Measurements from ENCODE around the gene CDC42BPA. TPM values are rescaled to one million over a fixed set of nuclear protein-coding genes. Genes with fewer than 3 reads are reported as not detected.

Gene CDC42BPA
- total RNA-seq, 3 donors from 2014 or later = 39.8 to 54.7 (median 46.7) TPM

DNA sequence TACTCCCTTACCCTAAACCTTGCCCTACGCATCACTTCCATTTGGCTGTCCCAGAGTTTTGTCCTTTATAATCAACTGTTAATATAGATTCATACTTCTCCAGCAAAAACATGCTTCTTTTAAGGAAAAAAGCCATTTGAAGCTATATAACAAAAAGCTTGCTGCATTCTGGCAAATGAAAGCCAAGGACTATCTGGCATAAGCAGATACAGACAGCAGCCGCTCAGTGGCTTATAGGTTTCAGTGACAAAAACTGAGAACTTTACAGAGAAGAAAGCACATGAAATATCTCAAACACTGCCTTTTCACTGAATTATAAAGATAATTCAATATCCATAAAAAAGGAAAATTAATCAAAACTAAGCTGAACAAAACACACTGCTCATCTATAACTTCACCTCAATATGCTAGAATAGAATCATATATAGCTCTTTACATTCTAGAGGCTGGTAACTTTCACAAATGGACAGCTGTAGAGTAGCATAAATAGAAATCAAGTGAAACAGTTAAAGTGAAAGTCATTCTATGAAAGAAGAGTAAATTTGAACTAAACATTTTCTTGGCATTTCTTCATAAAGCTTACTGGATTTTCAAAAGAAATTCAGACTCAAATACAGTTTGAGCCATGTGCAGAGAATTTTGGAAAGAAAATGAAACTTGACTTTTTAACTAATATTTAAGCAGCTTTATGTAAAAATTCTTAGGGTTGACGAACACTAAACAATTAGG is 19.6 kb downstream of the CDC42BPA start:
- H3K27ac ChIP-seq = peak overlapping the region; percentile 22 to 33

GRCh38 chr1:227297073-227297793 is 21.1 kb downstream of the CDC42BPA start:
- Histone ChIP-seq H3K27ac (no peak overlapping the region), H3K36me3 (no peaks in the 10 kb centered on the region), H3K9me3 (no peaks in the 10 kb centered on the region), H3K4me1 (no peaks in the 10 kb centered on the region), H3K4me3 (no peak overlapping the region), H3K27me3 (no peaks in the 10 kb centered on the region)
- DNase-seq (ENCODE audit: low spot score in 2 of 2) = no peak
- intact Hi-C loops (cut with DNase I; ENCODE audit: low total_unique reads) = no loop called here
- TF ChIP-seq POLR2AphosphoS5 (IDR thresholded peaks at IDR 0.05) = no peak
- no peak for TF ChIP-seq CTCF (IDR thresholded peaks at IDR 0.05)
- no peak for TF ChIP-seq POLR2A (IDR thresholded peaks at IDR 0.05)

More for the DNA sequence above, 19.6 kb downstream of the CDC42BPA start:
- no peak for DNase-seq (ENCODE audit: low spot score in 2 of 2)
- TF ChIP-seq CTCF (IDR thresholded peaks at IDR 0.05) (no peak), POLR2A (IDR thresholded peaks at IDR 0.05) (no peak), POLR2AphosphoS5 (IDR thresholded peaks at IDR 0.05) (no peak)
- H3K36me3 ChIP-seq = no peaks in the 10 kb centered on the region
- H3K9me3 ChIP-seq = no peaks in the 10 kb centered on the region
- intact Hi-C loops (cut with DNase I; ENCODE audit: low total_unique reads) = no loop called here
- no peaks in the 10 kb centered on the region for H3K27me3 ChIP-seq
- H3K4me3 ChIP-seq = no peak overlapping the region
- no peaks in the 10 kb centered on the region for H3K4me1 ChIP-seq

DNA sequence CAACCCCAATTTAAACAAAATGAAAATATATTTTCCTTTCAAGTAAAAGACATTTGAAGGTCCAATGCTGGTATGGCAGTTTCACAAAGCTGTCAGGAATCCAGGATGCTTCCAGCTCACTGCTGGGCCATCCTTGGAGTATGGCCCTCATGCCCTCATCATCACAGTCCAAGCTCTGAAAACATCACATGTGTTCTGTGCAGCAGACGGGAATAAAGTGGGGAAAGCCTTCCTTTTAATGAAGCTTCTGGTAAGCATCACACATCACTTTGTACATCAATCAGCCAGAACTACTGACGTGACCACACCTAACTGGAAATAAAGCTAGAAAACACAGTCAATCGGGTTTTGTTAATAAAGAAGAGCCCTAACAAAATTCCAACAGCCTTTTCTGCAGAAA is 22.7 kb downstream of the CDC42BPA start:
- Histone ChIP-seq H3K36me3 (no peaks in the 10 kb centered on the region), H3K27ac (no peak overlapping the region), H3K4me1 (no peaks in the 10 kb centered on the region), H3K4me3 (no peak overlapping the region), H3K9me3 (no peaks in the 10 kb centered on the region), H3K27me3 (no peaks in the 10 kb centered on the region)
- TF ChIP-seq POLR2A (IDR thresholded peaks at IDR 0.05) (no peak), CTCF (IDR thresholded peaks at IDR 0.05) (no peak), POLR2AphosphoS5 (IDR thresholded peaks at IDR 0.05) (no peak)
- intact Hi-C loops (cut with DNase I; ENCODE audit: low total_unique reads) = no loop called here
- no peak for DNase-seq (ENCODE audit: low spot score in 2 of 2)

- Histone ChIP-seq H3K27me3 (no peaks in the 10 kb centered on the region), H3K27ac (no peak overlapping the region), H3K9me3 (peaks cover 0 to 17% of the 10 kb centered on the region in 2 donors), H3K36me3 (no peaks in the 10 kb centered on the region), H3K4me3 (no peak overlapping the region), H3K4me1 (no peaks in the 10 kb centered on the region)
- intact Hi-C loops (cut with DNase I; ENCODE audit: low total_unique reads) = no loop called here
- TF ChIP-seq CTCF (IDR thresholded peaks at IDR 0.05) (no peak), POLR2AphosphoS5 (IDR thresholded peaks at IDR 0.05) (no peak)
- DNase-seq (ENCODE audit: low spot score in 2 of 2) = no peak
Measured at GRCh38 chr1:227285745-227286144, 32.5 kb downstream of the CDC42BPA start.

- no peaks in the 10 kb centered on the region for H3K4me1 ChIP-seq
- H3K4me3 ChIP-seq = no peak overlapping the region
- no peaks in the 10 kb centered on the region for H3K27me3 ChIP-seq
- TF ChIP-seq CTCF (IDR thresholded peaks at IDR 0.05) (no peak), POLR2AphosphoS5 (IDR thresholded peaks at IDR 0.05) (no peak), POLR2A (IDR thresholded peaks at IDR 0.05) (no peak)
- intact Hi-C loops (cut with DNase I; ENCODE audit: low total_unique reads) = no loop called here
- no peaks in the 10 kb centered on the region for H3K36me3 ChIP-seq
- no peak overlapping the region for H3K27ac ChIP-seq
- H3K9me3 ChIP-seq = peaks cover under 1 to 14% of the 10 kb centered on the region in 2 donors
- DNase-seq (ENCODE audit: low spot score in 2 of 2) = no peak
Measured at GRCh38 chr1:227281371-227281770, 36.9 kb downstream of the CDC42BPA start.
